Suprapubic skin (tissue), 2 donors: ENCODE data around the gene LIN37.

ENCODE experiments used
- EP300 ChIP-seq: sonication (generic); formaldehyde crosslinking; IDR thresholded peaks from one replicate; pipeline ENCODE4 v1.6.1; 2017; ENCODE audit warnings: antibody characterized with exemption
- POLR2A ChIP-seq, 2 donors: fragments of 450-650 bp; IDR thresholded peaks; one replicate each; pipeline ENCODE4 v1.6.1; 2017; ENCODE audit warnings: antibody characterized with exemption in 2 of 2, mild to moderate bottlenecking in 2 of 2, moderate library complexity in 2 of 2

GRCh38 chr19:35731779-35732405 is 16.5 kb upstream of the LIN37 start:
- TF ChIP-seq EP300 (no peak), POLR2A (IDR thresholded peaks at IDR 0.05) (no peak)
